OCI-LY1 (cell line): ENCODE data around the gene AGBL1.
"Not testable (repeated sequence)": the region's sequence is repeated elsewhere in the genome, so short reads cannot be mapped to it uniquely, and the experiment has no call there.

Experiments
- H2AFZ ChIP-seq: fragments of 200-600 bp; sonication (generic), shearing (Covaris generic); 2 replicates; pipeline ENCODE4 v1.6.0; 2014; ENCODE audit warnings: antibody characterized with exemption, mild to moderate bottlenecking, low read length
- H3F3A ChIP-seq: fragments of 200-600 bp; sonication (generic), shearing (Covaris generic); 2 replicates; pipeline ENCODE4 v1.6.0; 2014; ENCODE audit warnings: mild to moderate bottlenecking, antibody characterized with exemption, low read length, moderate library complexity; ENCODE audit not compliant: insufficient read depth
- H3K27ac ChIP-seq: fragments of 200-600 bp; sonication (generic); 2 replicates; pipeline ENCODE4 v1.5.1; 2014; ENCODE audit warnings: low read length, mixed run types, mild to moderate bottlenecking, low read depth; ENCODE audit not compliant: poor library complexity, severe bottlenecking
- H3K27me3 ChIP-seq: fragments of 200-600 bp; sonication (generic); 2 replicates; pipeline ENCODE4 v1.6.0; 2014; ENCODE audit warnings: antibody characterized with exemption, mild to moderate bottlenecking, low read length, moderate library complexity; ENCODE audit not compliant: insufficient read depth
- H3K36me3 ChIP-seq: fragments of 200-600 bp; sonication (generic); 2 replicates; pipeline ENCODE4 v1.6.1; 2014; ENCODE audit warnings: mild to moderate bottlenecking, antibody characterized with exemption, low read length, moderate library complexity, mixed read lengths; ENCODE audit not compliant: insufficient read depth
- H3K4me1 ChIP-seq: fragments of 200-600 bp; sonication (generic); 2 replicates; pipeline ENCODE4 v1.5.1; 2014; ENCODE audit warnings: mild to moderate bottlenecking, low read length, moderate library complexity; ENCODE audit not compliant: insufficient read depth, severe bottlenecking
- H3K4me2 ChIP-seq: fragments of 200-600 bp; sonication (generic), shearing (Covaris generic); 2 replicates; pipeline ENCODE4 v1.6.1; 2014; ENCODE audit warnings: low read length
- H3K4me3 ChIP-seq: fragments of 200-600 bp; sonication (generic); 2 replicates; pipeline ENCODE4 v1.5.1; 2014; ENCODE audit warnings: low read length, low read depth, mild to moderate bottlenecking, mixed read lengths; ENCODE audit not compliant: poor library complexity, severe bottlenecking
- H3K79me2 ChIP-seq: fragments of 200-600 bp; shearing (Covaris generic); 2 replicates; pipeline ENCODE4 v1.6.1; 2016; ENCODE audit warnings: mixed run types, low read length, mixed read lengths; ENCODE audit not compliant: insufficient read depth
- H3K9ac ChIP-seq: fragments of 200-600 bp; sonication (generic), shearing (Covaris generic); 2 replicates; pipeline ENCODE4 v1.6.1; 2014; ENCODE audit warnings: mild to moderate bottlenecking, low read length, mixed read lengths
- H3K9me2 ChIP-seq: fragments of 200-600 bp; sonication (generic), shearing (Covaris generic); 2 replicates; pipeline ENCODE4 v1.6.1; 2014; ENCODE audit warnings: low read depth, mild to moderate bottlenecking, low read length, mixed read lengths
- H3K9me3 ChIP-seq: fragments of 200-600 bp; shearing (Covaris generic); 2 replicates; pipeline ENCODE4 v1.6.1; 2014; ENCODE audit warnings: low read length, mixed read lengths
- H4K20me1 ChIP-seq: fragments of 200-600 bp; sonication (generic), shearing (Covaris generic); 2 replicates; pipeline ENCODE4 v1.6.0; 2016; ENCODE audit warnings: mild to moderate bottlenecking, low read length; ENCODE audit not compliant: insufficient read depth
- CTCF ChIP-seq: fragments of 200-600 bp; sonication (generic), shearing (Covaris generic); IDR thresholded peaks from 2 replicates; pipeline ENCODE4 v1.5.1; 2017; ENCODE audit warnings: mild to moderate bottlenecking, antibody characterized with exemption, low read length, moderate library complexity, mixed read lengths
- EZH2 ChIP-seq: fragments of 200-600 bp; sonication (generic), shearing (Covaris generic); IDR thresholded peaks from 2 replicates; pipeline ENCODE4 v1.8.0; 2017; ENCODE audit warnings: borderline replicate concordance, mixed run types, mild to moderate bottlenecking, antibody characterized with exemption, low read length, moderate library complexity, mixed read lengths

Gene AGBL1

GRCh38 chr15:87038404-87038803 is 958.7 kb downstream of the AGBL1 start:
- H3K79me2 ChIP-seq, result no peaks in the 10 kb centered on the region
- no peaks in the 10 kb centered on the region for H3F3A ChIP-seq
- no peaks in the 10 kb centered on the region for H3K9me2 ChIP-seq
- no peak overlapping the region for H3K27ac ChIP-seq
- H4K20me1 ChIP-seq, result no peaks in the 10 kb centered on the region
- H3K9ac ChIP-seq, result no peak overlapping the region
- no peaks in the 10 kb centered on the region for H3K36me3 ChIP-seq
- no peak overlapping the region for H3K4me2 ChIP-seq
- H3K9me3 ChIP-seq, result no peaks in the 10 kb centered on the region
- no peaks in the 10 kb centered on the region for H3K27me3 ChIP-seq
- H3K4me3 ChIP-seq, result no peak overlapping the region
- H2AFZ ChIP-seq, result no peak overlapping the region
- no peaks in the 10 kb centered on the region for H3K4me1 ChIP-seq
- TF ChIP-seq CTCF, result no peak
- TF ChIP-seq EZH2, result no peak

DNA sequence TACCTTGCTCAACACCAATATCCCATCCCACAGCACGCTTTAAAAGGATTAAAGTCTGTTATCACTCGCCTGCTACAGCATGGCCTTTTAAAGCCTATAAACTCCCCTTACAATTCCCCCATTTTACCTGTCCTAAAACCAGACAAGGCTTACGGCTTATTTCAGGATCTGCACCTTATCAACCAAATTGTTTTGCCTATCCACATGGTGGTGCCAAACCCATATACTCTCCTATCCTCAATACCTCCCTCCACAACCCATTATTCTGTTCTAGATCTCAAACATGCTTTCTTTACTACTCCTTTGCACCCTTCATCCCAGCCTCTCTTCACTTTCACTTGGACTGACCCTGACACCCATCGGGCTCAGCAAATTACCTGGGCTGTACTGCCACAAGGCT is 962.9 kb downstream of the AGBL1 start:
- H4K20me1 ChIP-seq, H3K27me3 ChIP-seq, H3K36me3 ChIP-seq, H2AFZ ChIP-seq, H3K4me1 ChIP-seq, H3K27ac ChIP-seq, H3K9ac ChIP-seq, H3K9me3 ChIP-seq, H3K4me3 ChIP-seq, H3K4me2 ChIP-seq, H3K9me2 ChIP-seq, H3F3A ChIP-seq, H3K79me2 ChIP-seq: not testable (repeated sequence)

DNA sequence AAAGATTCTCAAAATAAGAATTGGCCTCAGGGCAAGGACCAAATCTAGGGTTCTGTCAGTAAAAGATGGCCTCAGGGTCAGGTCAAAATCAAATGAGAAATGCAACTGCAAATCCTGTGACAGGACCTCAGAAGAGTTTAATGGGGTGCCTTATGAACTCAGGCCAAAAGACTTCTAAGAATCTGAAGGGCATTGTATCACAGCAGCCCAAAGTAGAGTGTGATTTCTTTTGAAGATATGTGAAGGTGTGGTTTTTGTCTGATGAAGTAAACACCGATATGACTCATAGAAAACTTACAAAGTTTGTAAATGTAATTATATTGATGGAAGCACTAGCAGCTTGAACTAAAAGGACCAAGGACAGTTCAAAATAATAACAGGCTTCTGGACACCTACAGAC is 966.1 kb downstream of the AGBL1 start:
- Histone ChIP-seq H3K4me3 (no peak overlapping the region), H3K9me2 (no peaks in the 10 kb centered on the region), H3F3A (no peaks in the 10 kb centered on the region), H2AFZ (no peak overlapping the region), H3K36me3 (no peaks in the 10 kb centered on the region), H4K20me1 (no peaks in the 10 kb centered on the region), H3K79me2 (no peaks in the 10 kb centered on the region), H3K9ac (no peak overlapping the region), H3K27me3 (no peaks in the 10 kb centered on the region), H3K27ac (no peak overlapping the region), H3K9me3 (no peaks in the 10 kb centered on the region), H3K4me2 (no peak overlapping the region), H3K4me1 (no peaks in the 10 kb centered on the region)
- TF ChIP-seq EZH2 (no peak), CTCF (no peak)

DNA sequence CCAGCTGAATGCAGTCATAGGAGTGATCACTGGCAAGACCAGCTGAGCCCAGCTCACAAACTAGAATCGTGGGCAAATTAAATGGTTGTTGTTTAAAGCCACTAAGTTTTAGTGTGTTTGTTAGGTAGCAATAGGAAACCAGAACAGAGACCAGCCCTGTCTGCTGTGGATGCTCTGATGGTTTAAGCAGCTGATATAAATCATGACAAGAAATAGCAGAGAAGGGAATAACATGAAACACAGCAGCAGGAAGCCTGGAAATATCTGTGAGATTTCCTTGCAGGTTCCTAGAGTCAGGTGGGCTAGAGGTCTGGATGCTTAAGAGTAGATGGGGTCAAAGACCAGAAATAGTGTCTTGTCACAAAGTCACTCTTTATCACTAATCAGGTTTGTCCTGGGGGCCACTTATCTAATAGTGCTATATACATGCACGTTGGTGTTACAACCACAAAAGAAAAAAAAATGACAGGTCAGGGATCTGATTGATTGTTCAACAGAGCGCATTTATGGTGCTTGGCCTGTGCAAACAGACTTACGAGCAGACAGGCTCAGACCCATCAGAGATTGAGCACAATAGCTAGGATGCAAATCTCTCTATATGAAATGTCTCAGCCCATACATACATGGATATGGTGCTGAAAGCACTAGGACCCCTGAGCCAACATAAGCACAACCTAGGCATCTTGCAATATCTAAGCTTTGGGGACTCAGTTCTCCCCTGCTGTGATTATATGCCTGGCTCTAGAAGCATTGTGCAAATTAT is 967.7 kb downstream of the AGBL1 start:
- Histone ChIP-seq H3K79me2 (no peaks in the 10 kb centered on the region), H3K36me3 (no peaks in the 10 kb centered on the region), H3K27ac (no peak overlapping the region), H3K4me3 (no peak overlapping the region), H4K20me1 (no peaks in the 10 kb centered on the region), H3K4me1 (no peaks in the 10 kb centered on the region), H3K9me2 (no peaks in the 10 kb centered on the region), H3F3A (no peaks in the 10 kb centered on the region), H3K4me2 (no peak overlapping the region), H2AFZ (no peak overlapping the region), H3K27me3 (no peaks in the 10 kb centered on the region), H3K9ac (no peak overlapping the region), H3K9me3 (no peaks in the 10 kb centered on the region)
- TF ChIP-seq EZH2, result no peak
- no peak for TF ChIP-seq CTCF
